ENCODE measurements around the gene CROCC2.

CROCC2 gene

DNA sequence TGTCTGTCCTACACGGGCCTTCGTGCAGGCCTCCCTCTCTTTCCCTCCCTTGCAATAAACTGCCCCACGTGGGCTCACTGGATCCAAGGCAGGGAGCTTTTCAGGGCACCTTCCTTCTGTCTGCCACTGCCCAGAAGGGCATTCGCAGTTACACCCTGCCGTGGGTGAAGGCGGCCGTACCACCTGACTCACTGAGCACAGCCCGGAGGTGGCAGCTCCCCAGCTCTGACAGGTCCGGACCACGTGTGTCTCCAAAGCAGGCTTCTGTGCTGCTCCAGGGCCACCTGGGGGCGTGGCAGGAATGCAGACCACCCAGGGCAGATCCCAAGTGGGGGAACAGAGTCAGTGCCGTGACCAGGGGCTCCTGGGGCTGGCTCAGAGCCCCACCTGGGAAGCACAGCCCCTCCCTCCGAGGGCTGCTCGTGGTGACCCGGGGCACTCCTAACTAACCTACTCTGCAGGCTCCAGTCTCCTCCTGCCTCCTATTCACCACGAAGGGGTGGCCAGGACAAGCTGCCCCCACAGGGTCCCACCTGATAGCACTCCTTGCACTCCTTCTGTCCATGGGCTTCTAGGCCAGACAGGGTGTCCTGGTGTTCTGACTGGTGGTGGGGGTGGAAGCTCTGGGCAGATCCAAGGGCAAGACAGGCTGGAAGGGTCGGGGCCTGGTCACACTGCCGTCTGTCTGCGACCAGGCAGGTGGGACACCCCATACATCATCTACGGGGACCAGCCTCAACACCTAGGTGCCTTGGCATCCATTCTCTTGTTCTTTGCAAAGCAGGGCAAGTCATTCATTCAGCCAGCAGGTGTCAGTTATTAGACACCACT is 102.0 kb downstream of the CROCC2 start:
- TF ChIP-seq, protein P1, sequence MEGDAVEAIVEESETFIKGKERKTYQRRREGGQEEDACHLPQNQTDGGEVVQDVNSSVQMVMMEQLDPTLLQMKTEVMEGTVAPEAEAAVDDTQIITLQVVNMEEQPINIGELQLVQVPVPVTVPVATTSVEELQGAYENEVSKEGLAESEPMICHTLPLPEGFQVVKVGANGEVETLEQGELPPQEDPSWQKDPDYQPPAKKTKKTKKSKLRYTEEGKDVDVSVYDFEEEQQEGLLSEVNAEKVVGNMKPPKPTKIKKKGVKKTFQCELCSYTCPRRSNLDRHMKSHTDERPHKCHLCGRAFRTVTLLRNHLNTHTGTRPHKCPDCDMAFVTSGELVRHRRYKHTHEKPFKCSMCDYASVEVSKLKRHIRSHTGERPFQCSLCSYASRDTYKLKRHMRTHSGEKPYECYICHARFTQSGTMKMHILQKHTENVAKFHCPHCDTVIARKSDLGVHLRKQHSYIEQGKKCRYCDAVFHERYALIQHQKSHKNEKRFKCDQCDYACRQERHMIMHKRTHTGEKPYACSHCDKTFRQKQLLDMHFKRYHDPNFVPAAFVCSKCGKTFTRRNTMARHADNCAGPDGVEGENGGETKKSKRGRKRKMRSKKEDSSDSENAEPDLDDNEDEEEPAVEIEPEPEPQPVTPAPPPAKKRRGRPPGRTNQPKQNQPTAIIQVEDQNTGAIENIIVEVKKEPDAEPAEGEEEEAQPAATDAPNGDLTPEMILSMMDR (IDR thresholded peaks at IDR 0.05; ENCODE audit: insufficient read depth, missing control alignments): no peak
- no peak for FAIRE-seq
- DNase-seq (ENCODE audit: insufficient read length, low spot score): no peak

DNA sequence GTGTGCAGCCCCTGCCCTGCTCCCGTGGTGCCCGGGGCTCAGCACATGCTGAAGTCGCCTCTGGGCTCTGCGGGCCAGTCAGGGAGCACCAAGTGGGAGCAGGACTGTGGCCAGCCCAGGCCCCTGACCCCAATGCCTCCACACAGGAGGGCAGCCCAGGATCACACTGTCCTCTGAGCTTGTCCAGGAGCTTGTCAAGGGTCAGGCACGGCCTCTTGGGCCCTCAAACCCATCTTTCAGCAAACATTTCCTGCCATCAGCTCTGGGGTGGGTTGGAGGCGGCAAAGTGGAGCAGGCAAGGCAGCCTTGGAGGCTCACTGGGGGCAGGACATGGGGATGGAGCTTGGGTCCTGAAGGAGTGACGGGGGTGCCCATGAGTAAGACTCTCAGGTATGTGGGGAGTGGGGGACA is 102.6 kb downstream of the CROCC2 start:
- DNase-seq (ENCODE audit: insufficient read length, low spot score) (no peak), FAIRE-seq (no peak)
- TF ChIP-seq, protein P1 (IDR thresholded peaks at IDR 0.05; ENCODE audit: insufficient read depth, missing control alignments): no peak

DNA sequence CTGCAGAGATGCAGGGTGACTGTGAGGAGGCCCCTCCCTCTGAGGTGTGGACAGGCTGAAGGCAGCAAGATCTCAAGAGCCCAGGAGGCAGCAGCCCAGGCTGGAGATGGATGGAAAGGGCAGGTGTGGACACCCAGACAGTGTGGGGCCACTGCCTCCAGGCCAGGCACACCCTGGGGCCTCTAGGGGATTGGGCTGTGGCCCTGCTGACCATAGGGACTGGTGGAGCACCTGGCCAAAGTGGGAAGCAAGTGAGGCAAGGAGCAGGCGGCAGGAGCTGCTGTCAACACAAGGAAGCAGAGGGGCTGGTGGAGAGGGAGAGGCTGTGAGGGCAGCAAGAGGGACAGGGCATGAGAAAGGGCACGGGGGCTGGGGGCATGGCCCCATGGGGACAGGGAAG is 103.1 kb downstream of the CROCC2 start:
- TF ChIP-seq, protein P1 (IDR thresholded peaks at IDR 0.05; ENCODE audit: insufficient read depth, missing control alignments): no peak
- DNase-seq (ENCODE audit: insufficient read length, low spot score): no peak
- no peak for FAIRE-seq

DNA sequence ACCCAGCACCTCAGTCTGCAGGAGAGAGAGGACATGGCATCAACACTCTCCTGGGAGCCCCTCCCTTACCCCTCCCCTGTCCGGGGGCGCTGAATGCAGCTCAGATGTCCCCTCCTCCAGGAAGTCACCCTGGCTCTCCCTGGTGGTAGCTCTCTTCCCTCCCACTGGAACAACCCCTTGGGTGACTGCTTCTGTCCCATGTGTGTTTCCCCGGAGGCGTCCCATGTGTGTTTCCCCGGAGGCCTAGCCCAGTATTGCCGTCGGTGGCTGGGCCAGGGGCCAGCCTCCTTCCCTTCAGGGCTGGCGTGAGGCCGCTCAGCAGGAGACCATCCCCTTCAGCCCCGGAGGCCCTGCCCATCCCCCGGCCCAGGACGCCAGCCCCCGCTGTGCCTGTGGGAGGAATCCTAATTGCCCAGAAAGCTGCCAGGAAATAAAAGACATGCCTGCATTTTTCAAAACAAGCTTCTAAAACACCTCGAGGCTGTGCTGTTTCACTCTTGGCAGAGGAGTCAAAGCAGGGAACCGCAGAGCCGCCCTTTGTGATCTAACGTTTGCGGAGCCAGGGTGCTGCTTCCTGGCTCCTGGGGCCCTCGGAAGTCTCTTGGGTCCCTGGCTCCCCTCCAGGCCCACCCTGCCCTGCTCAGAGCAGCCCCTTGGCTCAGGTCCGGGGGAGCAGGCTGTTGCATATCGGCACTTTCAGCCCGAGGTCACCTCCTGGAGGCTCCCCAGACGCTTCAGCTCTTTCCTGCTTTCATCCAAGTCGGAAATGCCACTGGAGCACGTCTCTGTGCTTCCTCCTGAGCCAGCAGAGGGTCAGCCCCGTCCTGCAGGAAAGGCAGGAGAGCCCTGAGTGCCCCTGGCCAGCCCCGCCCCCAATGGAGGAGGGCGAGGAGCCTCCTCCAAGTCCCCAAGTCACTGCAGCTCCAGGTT is 103.7 kb downstream of the CROCC2 start:
- no peak for DNase-seq (ENCODE audit: insufficient read length, low spot score)
- FAIRE-seq: no peak
- TF ChIP-seq, protein P1 (IDR thresholded peaks at IDR 0.05; ENCODE audit: insufficient read depth, missing control alignments): no peak

DNA sequence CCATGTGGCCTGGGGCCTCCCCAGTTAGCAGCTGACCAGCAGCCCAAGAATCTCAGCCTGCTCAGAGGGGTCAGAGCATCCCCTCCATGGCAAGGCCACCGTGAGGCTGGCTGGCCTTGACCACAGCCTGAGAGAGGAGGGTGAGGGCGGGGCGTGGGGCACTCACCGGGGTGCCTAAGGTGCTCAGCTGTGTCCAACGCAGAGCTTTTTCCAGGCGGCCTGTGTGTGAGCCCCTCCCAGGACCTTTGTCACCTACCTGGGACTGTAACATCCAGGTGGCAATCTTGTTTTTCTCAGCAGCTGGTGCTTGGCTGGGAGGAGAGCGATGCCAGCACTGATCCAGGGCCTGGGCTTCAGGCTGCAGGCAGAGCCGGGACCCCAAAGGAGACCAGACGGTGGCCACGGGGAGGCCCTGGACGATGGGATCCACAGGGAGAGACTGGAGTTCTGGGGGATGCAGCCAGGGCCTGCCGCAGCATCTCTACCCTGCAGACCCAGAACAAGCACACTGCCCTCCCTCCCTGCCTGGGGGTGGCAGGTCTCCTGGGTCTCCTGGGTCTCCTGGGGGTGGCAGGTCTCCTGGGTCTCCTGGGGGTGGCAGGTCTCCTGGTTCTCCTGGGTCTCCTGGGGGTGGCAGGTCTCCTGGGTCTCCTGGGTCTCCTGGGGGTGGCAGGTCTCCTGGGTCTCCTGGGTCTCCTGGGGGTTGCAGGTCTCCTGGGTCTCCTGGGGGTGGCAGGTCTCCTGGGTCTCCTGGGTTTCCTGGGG is 104.6 kb downstream of the CROCC2 start:
- TF ChIP-seq, protein P1 (IDR thresholded peaks at IDR 0.05; ENCODE audit: insufficient read depth, missing control alignments): no peak
- DNase-seq (ENCODE audit: insufficient read length, low spot score) (no peak), FAIRE-seq (no peak)

DNA sequence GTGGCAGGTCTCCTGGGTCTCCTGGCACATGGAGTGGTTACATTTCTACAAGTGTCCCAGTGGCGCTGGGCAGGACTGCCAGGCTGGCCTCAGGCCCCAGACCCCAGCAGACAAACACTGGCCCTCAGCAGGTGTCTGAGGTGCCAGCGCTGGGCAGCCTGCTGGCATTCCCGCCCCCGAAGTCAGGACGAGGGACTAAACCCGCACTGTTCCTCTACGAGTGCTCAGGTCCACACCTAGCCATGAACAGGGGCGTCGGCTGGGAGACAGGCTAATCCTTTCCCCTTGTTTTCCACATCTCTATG is 105.1 kb downstream of the CROCC2 start:
- FAIRE-seq: no peak
- TF ChIP-seq, protein P1 (IDR thresholded peaks at IDR 0.05; ENCODE audit: insufficient read depth, missing control alignments): no peak

More for the DNA sequence above, 105.1 kb downstream of the CROCC2 start:
- DNase-seq (ENCODE audit: insufficient read length, low spot score): no peak
